Mesodermal cell (in vitro differentiated cells): ENCODE data around the gene DLST.

Experiments
- H3K27ac ChIP-seq: 2 replicates; pipeline ENCODE4 v1.7.0; 2013; ENCODE audit warnings: mild to moderate bottlenecking, low read depth, low read length, moderate library complexity; ENCODE audit not compliant: severe bottlenecking
- H3K36me3 ChIP-seq: 2 replicates; pipeline ENCODE4 v1.7.1; 2013; ENCODE audit warnings: mild to moderate bottlenecking, low read length, moderate library complexity; ENCODE audit not compliant: control insufficient read depth, insufficient read depth
- H3K4me1 ChIP-seq: one replicate; pipeline ENCODE4 v1.7.1; 2013; ENCODE audit warnings: mild to moderate bottlenecking, low read length; ENCODE audit not compliant: insufficient read depth, control insufficient read depth, poor library complexity, severe bottlenecking
- H3K4me3 ChIP-seq: 2 replicates; pipeline ENCODE4 v1.7.0; 2013; ENCODE audit warnings: low read length, control low read depth, mild to moderate bottlenecking; ENCODE audit not compliant: insufficient read depth, poor library complexity, severe bottlenecking; ENCODE audit errors: extremely low read depth
- H3K9me3 ChIP-seq: 2 replicates; pipeline ENCODE4 v1.7.1; 2013; ENCODE audit warnings: mild to moderate bottlenecking, low read length, moderate library complexity; ENCODE audit not compliant: control insufficient read depth
- WGBS, 2 experiments: methylation state at CpG; one replicate each; pipeline ENCODE4 v1.1.5; 2013; ENCODE audit warnings: missing lambda C conversion rate in 2 of 2; ENCODE audit not compliant: insufficient coverage in 2 of 2; 5-methylcytosine and 5-hydroxymethylcytosine counted together

Gene DLST

DNA sequence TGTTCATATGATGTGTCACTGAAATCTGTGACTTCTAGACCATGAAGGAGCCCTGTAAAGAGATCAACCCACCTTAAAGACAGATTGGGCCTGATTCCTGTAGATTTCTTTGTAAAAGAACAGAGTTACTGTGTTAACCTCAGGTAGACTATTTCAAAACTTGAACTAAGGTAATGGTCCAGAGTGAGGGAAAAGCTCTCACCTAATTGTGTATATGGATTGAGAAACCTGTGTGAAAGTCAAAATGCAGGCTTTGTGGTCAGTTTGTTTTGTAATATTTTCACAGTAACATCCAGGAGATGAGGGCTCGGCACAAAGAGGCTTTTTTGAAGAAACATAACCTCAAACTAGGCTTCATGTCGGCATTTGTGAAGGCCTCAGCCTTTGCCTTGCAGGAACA lies 16.4 kb downstream of the DLST start:
- Histone ChIP-seq H3K4me3 (no peak overlapping the region), H3K4me1 (no peaks in the 10 kb centered on the region), H3K27ac (no peak overlapping the region), H3K36me3 (peaks cover 99% of the 10 kb centered on the region), H3K9me3 (no peaks in the 10 kb centered on the region)
- WGBS, 2 experiments = 100% methylated on average over 2 of the region's 2 CpGs; no CpG with 5 or more reads in 1 of the 2 experiments

DNA sequence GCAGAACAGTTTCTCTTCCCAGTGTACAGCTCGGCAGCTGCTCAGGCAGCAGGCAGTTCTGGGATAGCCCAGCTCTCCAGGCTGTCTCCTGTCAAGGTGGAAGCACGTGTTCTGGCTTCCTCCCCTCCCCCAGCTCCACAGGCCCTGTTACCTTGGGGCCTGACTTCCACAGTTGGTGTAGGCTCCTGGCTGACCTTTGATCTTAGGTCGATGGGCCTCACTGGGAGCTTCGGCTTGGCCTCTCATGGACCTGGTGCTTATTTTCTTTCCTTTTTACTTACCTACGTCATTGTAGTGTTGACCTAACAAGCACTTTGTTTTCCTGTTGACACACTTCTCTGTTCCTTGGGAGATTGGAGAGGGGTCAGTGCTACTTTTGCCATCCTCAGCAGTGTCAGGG lies 17.0 kb downstream of the DLST start:
- Histone ChIP-seq H3K4me1 (no peaks in the 10 kb centered on the region), H3K9me3 (no peaks in the 10 kb centered on the region), H3K27ac (no peak overlapping the region), H3K36me3 (peaks cover 98% of the 10 kb centered on the region), H3K4me3 (no peak overlapping the region)
- 97 to 98% methylated on average over 4 of the region's 5 CpGs for WGBS, 2 experiments

DNA sequence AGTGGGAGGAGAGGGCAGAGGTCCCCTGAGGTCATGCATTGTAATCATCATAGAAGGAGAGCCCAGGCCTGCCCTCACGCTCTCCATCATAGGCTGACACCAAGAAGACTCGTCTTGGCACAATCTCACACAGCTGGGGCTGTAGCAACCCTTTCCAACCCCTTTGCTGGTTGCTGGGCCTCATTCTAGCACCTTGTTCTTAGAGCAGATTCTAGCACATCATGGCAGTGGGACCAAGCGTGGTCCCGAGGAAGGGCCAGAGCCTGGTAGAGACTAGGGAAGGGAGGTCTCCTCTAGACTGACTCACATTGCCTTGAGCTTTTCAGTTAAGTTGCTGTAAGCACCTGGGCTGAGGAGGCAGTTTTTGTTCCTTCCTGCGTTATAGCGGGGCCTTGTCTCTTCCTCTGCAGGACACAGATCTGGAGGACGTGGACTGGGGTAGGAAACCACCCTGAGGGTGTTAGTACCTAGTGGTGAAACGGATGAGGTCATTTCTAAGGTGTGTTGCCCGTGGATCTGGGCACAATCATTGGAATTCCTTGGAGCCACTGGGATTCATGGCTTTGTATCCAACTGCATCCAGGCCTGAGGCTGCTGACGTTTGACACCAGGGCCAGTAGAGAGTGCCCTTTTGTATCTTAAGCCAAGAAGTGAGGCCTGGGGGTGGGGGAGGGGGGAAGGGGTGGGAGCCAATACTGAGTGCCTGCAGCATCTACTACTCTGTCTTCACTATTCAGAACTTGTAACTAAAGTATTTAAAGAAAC lies 21.4 kb downstream of the DLST start:
- H3K4me3 ChIP-seq = no peak overlapping the region
- no peak overlapping the region for H3K27ac ChIP-seq
- H3K36me3 ChIP-seq = peaks cover 85% of the 10 kb centered on the region
- H3K4me1 ChIP-seq = no peaks in the 10 kb centered on the region
- WGBS, 2 experiments = 87 to 90% methylated on average over 5 to 6 of the region's 10 CpGs
- no peaks in the 10 kb centered on the region for H3K9me3 ChIP-seq

DNA sequence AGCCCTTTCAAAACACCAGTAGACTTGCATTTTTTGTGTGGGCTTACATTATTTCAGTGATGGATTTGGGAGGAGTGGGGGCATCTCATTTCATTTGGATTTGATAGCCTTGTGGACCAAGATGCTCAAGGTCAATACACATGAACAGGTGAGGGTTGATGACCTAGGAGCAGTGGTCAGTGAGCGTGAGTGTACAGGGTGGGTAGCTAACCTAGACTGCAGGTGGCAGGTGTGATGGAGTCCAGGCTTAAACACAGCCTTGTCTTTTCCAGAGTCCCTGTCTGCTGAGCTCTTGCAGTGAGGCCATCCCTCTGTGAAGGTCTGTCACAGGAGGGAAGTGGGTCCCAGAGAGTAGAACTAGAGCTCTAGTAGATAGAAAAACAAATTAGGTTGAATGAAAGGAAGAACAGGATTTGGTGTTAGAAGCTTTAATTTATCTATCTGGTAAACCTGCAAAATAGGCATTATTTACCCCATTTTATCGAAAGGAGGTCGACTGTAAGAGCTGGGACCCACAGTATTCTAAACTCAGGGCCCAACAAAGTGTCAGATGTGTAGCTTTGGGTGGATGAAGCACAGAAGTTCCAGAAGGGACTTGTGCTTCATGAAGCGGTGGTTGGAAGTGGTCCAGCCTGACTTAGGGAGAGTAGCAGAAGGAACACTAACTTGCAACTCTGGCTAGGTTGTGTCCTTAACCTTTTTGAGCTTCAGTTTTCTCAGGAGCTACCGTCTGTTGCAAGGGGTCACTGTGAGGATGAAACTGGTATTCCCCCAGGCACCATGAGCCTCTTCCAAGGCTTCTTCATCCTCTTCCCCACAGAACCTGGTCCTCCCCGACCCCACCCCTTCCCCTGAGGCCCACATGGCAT lies 23.2 kb downstream of the DLST start:
- peaks cover 67% of the 10 kb centered on the region for H3K36me3 ChIP-seq
- H3K9me3 ChIP-seq = no peaks in the 10 kb centered on the region
- H3K4me3 ChIP-seq = no peak overlapping the region
- no peak overlapping the region for H3K27ac ChIP-seq
- WGBS, 2 experiments = 95 to 98% methylated on average over 3 to 4 of the region's 6 CpGs
- H3K4me1 ChIP-seq = no peaks in the 10 kb centered on the region

DNA sequence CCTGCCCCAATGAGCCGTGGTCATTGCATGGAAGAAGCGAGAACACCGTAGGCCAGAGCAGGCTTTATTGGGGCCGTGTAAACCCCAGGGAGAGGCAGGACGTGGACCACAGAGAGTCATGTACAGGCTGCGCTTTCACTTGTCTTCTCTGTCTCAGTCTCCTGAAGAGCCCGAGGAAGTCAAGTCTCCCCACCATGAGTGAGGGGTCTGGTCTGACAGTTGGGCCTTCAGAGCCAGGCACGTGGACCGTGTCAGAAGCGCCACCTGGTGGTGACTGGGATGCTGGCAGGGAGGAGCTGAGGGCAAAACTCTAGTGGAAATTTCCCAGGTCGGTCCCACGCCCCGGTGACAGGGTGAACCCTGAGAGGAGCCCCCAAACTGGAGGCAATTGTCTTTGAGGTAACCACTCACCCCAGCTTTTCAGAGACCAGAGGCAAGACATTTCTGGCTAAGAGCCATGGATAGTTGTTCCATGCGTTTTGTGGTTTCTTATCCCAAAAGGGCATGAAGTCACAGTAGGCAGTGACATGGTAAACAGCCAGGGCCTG lies 24.0 kb downstream of the DLST start:
- Histone ChIP-seq H3K4me3 (no peak overlapping the region), H3K36me3 (peaks cover 59% of the 10 kb centered on the region), H3K27ac (no peak overlapping the region), H3K9me3 (no peaks in the 10 kb centered on the region), H3K4me1 (no peaks in the 10 kb centered on the region)
- 65 to 80% methylated on average over 11 to 13 of the region's 14 CpGs for WGBS, 2 experiments

- H3K9me3 ChIP-seq = no peaks in the 10 kb centered on the region
- no peak overlapping the region for H3K4me3 ChIP-seq
- WGBS, 2 experiments = 94 to 99% methylated on average over 6 to 11 of the region's 12 CpGs
- H3K4me1 ChIP-seq = peaks cover 3% of the 10 kb centered on the region
- H3K36me3 ChIP-seq = peaks cover 46% of the 10 kb centered on the region
- no peak overlapping the region for H3K27ac ChIP-seq
Measured at GRCh38 chr14:74906925-74907521, 25.3 kb downstream of the DLST start.

DNA sequence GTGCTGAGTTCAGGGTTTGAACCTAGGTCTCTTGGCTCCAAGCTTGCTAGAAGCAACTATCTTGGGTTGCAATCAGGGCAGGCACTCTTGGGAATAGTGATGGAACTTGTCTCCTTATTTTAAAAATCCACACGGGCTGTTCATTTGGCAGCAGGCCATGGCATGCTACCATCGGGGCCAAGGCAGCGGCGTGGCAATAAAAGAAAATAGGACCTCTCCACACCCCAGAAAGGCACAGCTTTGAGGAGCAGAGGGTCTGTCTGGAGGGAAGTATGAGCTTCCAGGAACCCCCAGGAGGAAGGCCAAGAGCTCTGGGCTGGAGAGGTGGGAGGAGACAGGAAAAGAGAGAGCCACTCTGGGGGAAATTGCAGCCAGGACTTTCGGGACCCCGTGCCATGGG lies 26.0 kb downstream of the DLST start:
- Histone ChIP-seq H3K4me3 (no peak overlapping the region), H3K4me1 (peaks cover 4% of the 10 kb centered on the region), H3K27ac (no peak overlapping the region), H3K9me3 (no peaks in the 10 kb centered on the region), H3K36me3 (peaks cover 39% of the 10 kb centered on the region)
- 81 to 100% methylated on average over 2 to 3 of the region's 6 CpGs for WGBS, 2 experiments

GRCh38 chr14:74908861-74909341 lies 27.2 kb downstream of the DLST start:
- Histone ChIP-seq H3K4me1 (peaks cover 4% of the 10 kb centered on the region), H3K4me3 (no peak overlapping the region), H3K27ac (no peak overlapping the region), H3K36me3 (peaks cover 29% of the 10 kb centered on the region), H3K9me3 (no peaks in the 10 kb centered on the region)
- WGBS, 2 experiments = 86 to 94% methylated on average over 4 to 6 of the region's 9 CpGs

DNA sequence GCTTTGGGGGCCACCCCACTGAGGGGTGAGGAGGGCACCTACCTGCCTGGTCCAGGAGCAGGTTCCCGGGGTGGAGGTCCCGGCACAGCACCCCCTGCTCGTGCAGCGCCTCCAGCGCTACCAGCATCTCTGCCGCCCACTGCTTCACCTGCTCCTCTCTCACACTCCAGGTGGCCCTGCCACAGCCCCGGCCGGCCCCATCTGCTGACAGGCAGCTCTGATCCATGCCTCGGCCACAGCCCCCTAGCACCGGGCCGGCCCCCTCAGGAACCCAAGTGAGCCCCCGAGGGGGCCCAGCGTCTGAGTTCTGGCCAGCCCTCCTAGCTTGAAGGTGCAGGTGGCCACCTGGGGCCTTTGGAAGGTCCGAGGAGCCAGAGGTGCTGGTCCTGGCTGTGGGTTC lies 27.8 kb downstream of the DLST start:
- WGBS, 2 experiments = 91 to 92% methylated on average over 11 to 14 of the region's 14 CpGs
- H3K4me1 ChIP-seq = peaks cover 4% of the 10 kb centered on the region
- peaks cover 23% of the 10 kb centered on the region for H3K36me3 ChIP-seq
- no peaks in the 10 kb centered on the region for H3K9me3 ChIP-seq
- no peak overlapping the region for H3K27ac ChIP-seq
- H3K4me3 ChIP-seq = no peak overlapping the region

GRCh38 chr14:74909911-74910310 lies 28.2 kb downstream of the DLST start:
- Histone ChIP-seq H3K9me3 (no peaks in the 10 kb centered on the region), H3K36me3 (peaks cover 19% of the 10 kb centered on the region), H3K4me1 (peaks cover 4% of the 10 kb centered on the region), H3K4me3 (no peak overlapping the region), H3K27ac (no peak overlapping the region)
- 91 to 96% methylated on average over 8 to 9 of the region's 10 CpGs for WGBS, 2 experiments
